ENCODE data around the gene ACAP1.
A peak's percentile ranks its signal among the peaks of the same experiment; 100 is the strongest.

The ACAP1 gene

GRCh38 chr17:7380855-7381683 lies 44.7 kb downstream of the ACAP1 start, which contains the start of gene TNK1:
TSS of gene TNK1 (plus strand) at chr17:7381089. CDS start at chr17:7382927, 1,838 bp downstream.
- no peak for DNase-seq (ENCODE audit: low spot score)
- no peak for TF ChIP-seq CTCF (IDR thresholded peaks at IDR 0.05; ENCODE audit: extremely low read depth, missing control alignments)

GRCh38 chr17:7382901-7383300 lies 46.6 kb downstream of the ACAP1 start:
- DNase-seq (ENCODE audit: low spot score) = no peak
- no peak for TF ChIP-seq CTCF (IDR thresholded peaks at IDR 0.05; ENCODE audit: extremely low read depth, missing control alignments)

- no peak for DNase-seq (ENCODE audit: low spot score)
- no peak for TF ChIP-seq CTCF (IDR thresholded peaks at IDR 0.05; ENCODE audit: extremely low read depth, missing control alignments)
Measured at GRCh38 chr17:7383371-7383741, 47.0 kb downstream of the ACAP1 start.

- peak; percentile 95 for DNase-seq (ENCODE audit: low spot score)
- TF ChIP-seq CTCF (IDR thresholded peaks at IDR 0.05; ENCODE audit: extremely low read depth, missing control alignments) = no peak
Measured at GRCh38 chr17:7383742-7384488, 47.6 kb downstream of the ACAP1 start.

- DNase-seq (ENCODE audit: low spot score) = no peak
- no peak for TF ChIP-seq CTCF (IDR thresholded peaks at IDR 0.05; ENCODE audit: extremely low read depth, missing control alignments)
Measured at GRCh38 chr17:7384489-7385081, 48.3 kb downstream of the ACAP1 start.

GRCh38 chr17:7388856-7389255 lies 52.5 kb downstream of the ACAP1 start:
- no peak for TF ChIP-seq CTCF (IDR thresholded peaks at IDR 0.05; ENCODE audit: extremely low read depth, missing control alignments)
- no peak for DNase-seq (ENCODE audit: low spot score)
